Mammary epithelial cell (primary cell): ENCODE data around the gene XRCC5.

Experiments
- CTCF ChIP-seq, 2 donors: IDR thresholded peaks in 1 of 2; conservative IDR thresholded peaks in 1 of 2; 2 replicates each; pipeline ENCODE4 v1.5.1; 2011 to 2012; ENCODE audit warnings: inconsistent platforms in 2 of 2, low read length in 2 of 2, mild to moderate bottlenecking in 2 of 2, control low read depth in 1 of 2, low read depth in 1 of 2; ENCODE audit not compliant: insufficient read depth in 1 of 2; ENCODE audit errors: extremely low read depth in 1 of 2
- EZH2 ChIP-seq: IDR thresholded peaks from 2 replicates; pipeline ENCODE4 v1.6.1; 2012; ENCODE audit warnings: low read length, inconsistent platforms, borderline replicate concordance

- TF ChIP-seq CTCF (conservative IDR thresholded peaks at IDR 0.05 in 1 of 2, IDR thresholded peaks at IDR 0.05 in 1 of 2; ENCODE audit: extremely low read depth in 1 of 2, insufficient read depth in 1 of 2, low read depth in 1 of 2, low read length in 2 of 2) = no peak
- no peak for TF ChIP-seq EZH2
Observed at GRCh38 chr2:216195565-216196029, 86.4 kb downstream of the XRCC5 start.
